Breast epithelium (tissue), 4 donors: Measurements from ENCODE around the gene NFAM1. TPM values are rescaled to one million over a fixed set of nuclear protein-coding genes. Genes with fewer than 3 reads are reported as not detected.
A peak's percentile ranks its signal among the peaks of the same experiment; 100 is the strongest.

Experiments used
- DNase-seq, 2 donors: peaks; one replicate each; pipeline ENCODE4 v3.0.0-alpha.2; 2019; ENCODE audit warnings: low spot score in 2 of 2
- H3K27ac ChIP-seq, 2 donors: fragments of 200-600 bp; sonication (generic) in 1 of 2; one replicate each; pipeline ENCODE4 v1.5.1; 2016 to 2019; ENCODE audit warnings: mild to moderate bottlenecking in 1 of 2
- H3K27me3 ChIP-seq, 2 donors: fragments of 200-600 bp; sonication (generic) in 1 of 2; one replicate each; pipeline versions ENCODE4 v1.5.1 to v1.6.0; 2017 to 2019; ENCODE audit warnings: control low read depth in 1 of 2, mild to moderate bottlenecking in 1 of 2
- H3K36me3 ChIP-seq: fragments of 200-600 bp; one replicate; pipeline ENCODE4 v1.5.1; 2019
- H3K4me1 ChIP-seq, 2 donors: fragments of 200-600 bp; sonication (generic); one replicate each; pipeline ENCODE4 v1.5.1; 2016 to 2019; ENCODE audit warnings: control low read depth in 1 of 2
- H3K4me3 ChIP-seq, 3 donors: fragments of 200-600 bp; sonication (generic); 1 replicate in 2 of 3; 2 replicates in 1 of 3; pipeline ENCODE4 v1.5.1; 2016 to 2019; ENCODE audit warnings: mild to moderate bottlenecking in 3 of 3, moderate library complexity in 2 of 3
- H3K9me3 ChIP-seq, 2 donors: fragments of 200-600 bp; sonication (generic) in 1 of 2; one replicate each; pipeline ENCODE4 v1.5.1; 2016 to 2019; ENCODE audit warnings: control low read depth in 1 of 2
- CTCF ChIP-seq, 3 donors: fragments of 450-650 bp; IDR thresholded peaks; one replicate each; pipeline ENCODE4 v1.5.1; 2016 to 2017; ENCODE audit warnings: antibody characterized with exemption in 3 of 3, mild to moderate bottlenecking in 3 of 3, moderate library complexity in 3 of 3
- POLR2A ChIP-seq: fragments of 450-650 bp; IDR thresholded peaks from one replicate; pipeline ENCODE4 v1.6.1; 2016; ENCODE audit warnings: antibody characterized with exemption, mild to moderate bottlenecking, moderate library complexity
- POLR2AphosphoS5 ChIP-seq, 3 donors: sonication (generic); formaldehyde crosslinking; IDR thresholded peaks; one replicate each; pipeline ENCODE4 v1.6.1; 2017; ENCODE audit warnings: antibody characterized with exemption in 3 of 3
- intact Hi-C: fragments of 100-400 bp; cut with DNase I; formaldehyde crosslinking; loops from one replicate; pipeline ENCODE4 v1.15.1; 2023; ENCODE audit warnings: low total_unique reads
- total RNA-seq, 3 donors: library from RNA; depleted of rRNA; stranded (reverse); fragments of >200 nt; gene quantifications; one replicate each; pipeline ENCODE4 v1.1.0, GENCODE V29; 2016

Gene NFAM1
- total RNA-seq, 3 donors from 2014 or later, result 0.66 to 4.3 (median 1.5) TPM

- intact Hi-C loops, result no loop called here
- Histone ChIP-seq H3K36me3 (no peaks in the 10 kb centered on the region), H3K4me3 (no peak overlapping the region), H3K9me3 (no peaks in the 10 kb centered on the region), H3K27ac (no peak overlapping the region), H3K4me1 (no peaks in the 10 kb centered on the region), H3K27me3 (no peaks in the 10 kb centered on the region)
- no peak for TF ChIP-seq CTCF (IDR thresholded peaks at IDR 0.05)
- TF ChIP-seq POLR2A, result no peak
- TF ChIP-seq POLR2AphosphoS5 (IDR thresholded peaks at IDR 0.05), result no peak
- DNase-seq, result no peak
Measured at GRCh38 chr22:42383851-42384417, 48.3 kb downstream of the NFAM1 start.

DNA sequence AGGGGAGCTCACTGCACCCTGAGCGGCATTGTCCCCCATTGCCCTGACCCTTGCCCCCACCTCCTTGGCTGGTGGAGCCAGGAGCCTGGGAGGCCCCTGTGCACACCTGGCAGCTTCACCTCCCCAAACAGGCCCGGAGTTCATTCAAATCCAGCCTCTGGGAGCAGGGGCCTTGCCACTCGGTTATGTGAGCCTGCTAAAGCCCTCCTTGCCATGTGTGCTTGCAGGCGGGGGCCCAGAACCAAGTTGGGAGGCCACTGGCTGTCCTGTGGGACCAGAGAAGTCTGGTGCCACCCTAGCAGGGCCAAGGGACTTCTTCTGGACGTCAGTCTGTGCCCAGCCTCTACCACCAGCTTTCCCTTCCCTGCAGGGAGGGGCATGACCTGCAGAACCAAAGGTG is 48.9 kb downstream of the NFAM1 start:
- intact Hi-C loops, result no loop called here
- Histone ChIP-seq H3K36me3 (no peaks in the 10 kb centered on the region), H3K27me3 (no peaks in the 10 kb centered on the region), H3K4me1 (no peaks in the 10 kb centered on the region), H3K4me3 (no peak overlapping the region), H3K9me3 (no peaks in the 10 kb centered on the region), H3K27ac (no peak overlapping the region)
- no peak for TF ChIP-seq POLR2AphosphoS5 (IDR thresholded peaks at IDR 0.05)
- DNase-seq, result no peak

GRCh38 chr22:42380769-42381551 is 51.2 kb downstream of the NFAM1 start:
- no peak for DNase-seq
- Histone ChIP-seq H3K9me3 (no peaks in the 10 kb centered on the region), H3K27me3 (no peaks in the 10 kb centered on the region), H3K4me3 (no peak overlapping the region), H3K27ac (no peak overlapping the region), H3K4me1 (no peaks in the 10 kb centered on the region), H3K36me3 (no peaks in the 10 kb centered on the region)
- intact Hi-C loops, result no loop called here
- TF ChIP-seq CTCF (IDR thresholded peaks at IDR 0.05) (no peak), POLR2A (no peak), POLR2AphosphoS5 (IDR thresholded peaks at IDR 0.05) (no peak)

GRCh38 chr22:42379966-42380537 is 52.2 kb downstream of the NFAM1 start:
- TF ChIP-seq POLR2AphosphoS5 (IDR thresholded peaks at IDR 0.05), result no peak
- TF ChIP-seq CTCF (IDR thresholded peaks at IDR 0.05), result no peak
- TF ChIP-seq POLR2A, result no peak
- Histone ChIP-seq H3K4me3 (no peak overlapping the region), H3K27ac (no peak overlapping the region), H3K27me3 (no peaks in the 10 kb centered on the region), H3K36me3 (no peaks in the 10 kb centered on the region), H3K4me1 (no peaks in the 10 kb centered on the region), H3K9me3 (no peaks in the 10 kb centered on the region)
- DNase-seq, result no peak
- intact Hi-C loops, result no loop called here

DNA sequence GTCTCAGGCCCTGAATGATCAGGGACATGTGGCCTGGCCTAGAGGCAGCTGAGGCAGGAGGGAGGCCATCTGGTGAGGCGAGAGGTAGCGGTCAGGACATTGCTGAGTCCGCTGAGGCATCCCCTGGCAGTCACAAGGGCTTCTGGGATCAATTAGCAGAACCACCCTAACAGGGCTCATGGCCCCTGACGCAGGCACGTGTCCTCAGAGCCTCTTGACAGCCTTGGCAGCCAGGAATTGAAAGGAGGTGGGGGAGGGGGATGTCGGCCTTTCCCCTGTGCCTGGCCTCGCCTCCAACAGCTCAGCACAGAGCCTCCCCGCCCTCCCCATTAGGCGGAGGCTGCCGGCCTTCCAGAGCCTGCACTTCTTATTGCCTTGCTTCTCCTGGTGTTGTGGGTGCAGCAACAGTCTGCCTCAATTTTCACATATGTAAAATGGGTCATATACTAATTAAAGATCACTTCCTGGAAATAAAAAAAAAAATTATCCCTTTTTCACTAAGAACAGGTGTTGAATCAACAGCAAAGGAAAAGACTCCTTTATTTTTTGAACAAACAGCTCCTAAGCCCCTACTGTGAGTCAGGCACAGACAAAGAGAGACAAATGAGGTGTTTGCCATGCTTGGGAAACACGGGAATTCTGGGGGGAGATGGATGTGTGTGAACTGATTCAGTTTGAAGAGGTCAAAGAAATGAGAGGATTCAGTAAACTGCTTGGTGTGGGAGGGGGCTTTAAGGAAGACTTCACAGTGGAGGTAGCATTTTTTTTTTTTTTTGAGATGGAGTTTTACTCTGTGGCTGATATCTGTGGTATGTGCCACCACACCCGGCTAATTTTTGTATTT is 55.3 kb downstream of the NFAM1 start:
- Histone ChIP-seq H3K36me3 (no peaks in the 10 kb centered on the region), H3K9me3 (no peaks in the 10 kb centered on the region), H3K4me1 (no peaks in the 10 kb centered on the region), H3K4me3 (no peak overlapping the region), H3K27me3 (no peaks in the 10 kb centered on the region), H3K27ac (peak overlapping the region; percentile 36 to 64)
- peak in 1 of 2 donors; percentile 72 for DNase-seq
- peak; percentile 76 to 79 (median 76) for TF ChIP-seq POLR2AphosphoS5 (IDR thresholded peaks at IDR 0.05)
- TF ChIP-seq POLR2A, result no peak
- TF ChIP-seq CTCF (IDR thresholded peaks at IDR 0.05), result no peak
- intact Hi-C loops, result no loop called here
